Thyroid gland (tissue), 4 donors: ENCODE results near the gene ZNF282. TPM values are rescaled to one million over a fixed set of nuclear protein-coding genes. Genes with fewer than 3 reads are reported as not detected.

ENCODE experiments used
- DNase-seq, 2 donors: peaks; one replicate each; pipeline ENCODE4 v3.0.0-alpha.2; 2019
- H3K27ac ChIP-seq, 3 donors: fragments of 200-600 bp; sonication (generic); 1 replicate in 2 of 3; 2 replicates in 1 of 3; pipeline ENCODE4 v1.5.1; 2016 to 2019; ENCODE audit warnings: mild to moderate bottlenecking in 1 of 3, moderate library complexity in 1 of 3
- H3K27me3 ChIP-seq: fragments of 200-600 bp; sonication (generic); one replicate; pipeline ENCODE4 v1.5.1; 2019
- H3K36me3 ChIP-seq, 2 donors: fragments of 200-600 bp; sonication (generic); one replicate each; pipeline ENCODE4 v1.5.1; 2016 to 2019
- H3K4me1 ChIP-seq, 2 donors: fragments of 200-600 bp; sonication (generic); one replicate each; pipeline ENCODE4 v1.5.1; 2017 to 2019
- H3K4me3 ChIP-seq, 3 donors: fragments of 200-600 bp; sonication (generic); replicated peaks in 1 of 3; 1 replicate in 2 of 3; 2 replicates in 1 of 3; pipeline ENCODE4 v1.5.1; 2016; ENCODE audit warnings: mild to moderate bottlenecking in 1 of 3
- H3K9me3 ChIP-seq: fragments of 200-600 bp; sonication (generic); one replicate; pipeline ENCODE4 v1.5.1; 2017
- CTCF ChIP-seq, 6 experiments: fragments of 200-600 bp in 3 of 6; fragments of 450-650 bp in 3 of 6; sonication (generic) in 3 of 6; IDR thresholded peaks; one replicate each; pipeline ENCODE4 v1.5.1; 2016 to 2019; ENCODE audit warnings: antibody characterized with exemption in 6 of 6, mild to moderate bottlenecking in 2 of 6, inconsistent platforms in 1 of 6, moderate library complexity in 1 of 6
- POLR2A ChIP-seq, 2 donors: fragments of 450-650 bp; IDR thresholded peaks; one replicate each; pipeline ENCODE4 v1.6.1; 2017; ENCODE audit warnings: antibody characterized with exemption in 2 of 2, mild to moderate bottlenecking in 2 of 2, moderate library complexity in 1 of 2
- WGBS, 2 donors: methylation state at CpG; one replicate each; pipeline ENCODE4 v1.1.5; 2017; 5-methylcytosine and 5-hydroxymethylcytosine counted together
- intact Hi-C: fragments of 100-400 bp; cut with DNase I; formaldehyde crosslinking; loops from one replicate; pipeline ENCODE4 v1.15.1; 2023
- total RNA-seq, 4 donors: library from RNA; depleted of rRNA; stranded (reverse); fragments of >200 nt; gene quantifications; one replicate each; pipeline ENCODE4 v1.2.3, GENCODE V29; 2016

Gene ZNF282
- total RNA-seq, 4 donors from 2014 or later: 13.8 to 28.5 (median 21.3) TPM

- no peak for TF ChIP-seq CTCF (IDR thresholded peaks at IDR 0.05)
- intact Hi-C loops: no loop called here
- peaks cover 25 to 40% of the 10 kb centered on the region in 2 donors for H3K36me3 ChIP-seq
Measured at GRCh38 chr7:149180722-149181449, 14.5 kb upstream of the ZNF282 start.

GRCh38 chr7:149181450-149181790 lies 13.9 kb upstream of the ZNF282 start:
- Histone ChIP-seq H3K36me3 (peaks cover 20 to 37% of the 10 kb centered on the region in 2 donors), H3K4me3 (no peak overlapping the region), H3K4me1 (no peaks in the 10 kb centered on the region), H3K27me3 (no peaks in the 10 kb centered on the region), H3K27ac (no peak overlapping the region), H3K9me3 (no peaks in the 10 kb centered on the region)
- intact Hi-C loops: no loop called here
- no peak for DNase-seq
- TF ChIP-seq CTCF (IDR thresholded peaks at IDR 0.05) (no peak), POLR2A (IDR thresholded peaks at IDR 0.05) (no peak)

More at GRCh38 chr7:149180722-149181449, 14.5 kb upstream of the ZNF282 start:
- no peak overlapping the region for H3K4me3 ChIP-seq
- H3K4me1 ChIP-seq: no peaks in the 10 kb centered on the region
- no peaks in the 10 kb centered on the region for H3K27me3 ChIP-seq
- H3K27ac ChIP-seq: no peak overlapping the region
- no peaks in the 10 kb centered on the region for H3K9me3 ChIP-seq
- DNase-seq: no peak

- WGBS, 2 donors: 93 to 95% methylated on average over 6 of the region's 6 CpGs
- Histone ChIP-seq H3K9me3 (no peaks in the 10 kb centered on the region), H3K4me1 (no peaks in the 10 kb centered on the region), H3K4me3 (no peak overlapping the region), H3K36me3 (peaks cover 10% of the 10 kb centered on the region in 2 donors), H3K27me3 (no peaks in the 10 kb centered on the region), H3K27ac (no peak overlapping the region)
- intact Hi-C loops: no loop called here
- no peak for DNase-seq
- TF ChIP-seq CTCF (IDR thresholded peaks at IDR 0.05) (no peak), POLR2A (IDR thresholded peaks at IDR 0.05) (no peak)
Measured at GRCh38 chr7:149184274-149184673, 11.1 kb upstream of the ZNF282 start.

- Histone ChIP-seq H3K27me3 (no peaks in the 10 kb centered on the region), H3K27ac (no peak overlapping the region), H3K4me1 (no peaks in the 10 kb centered on the region), H3K36me3 (no peaks in the 10 kb centered on the region), H3K4me3 (no peak overlapping the region), H3K9me3 (no peaks in the 10 kb centered on the region)
- no peak for DNase-seq
- intact Hi-C loops: no loop called here
- TF ChIP-seq POLR2A (IDR thresholded peaks at IDR 0.05): no peak
- no peak for TF ChIP-seq CTCF (IDR thresholded peaks at IDR 0.05)
- WGBS, 2 donors: 33 to 42% methylated on average over 2 of the region's 2 CpGs
Measured at GRCh38 chr7:149188213-149188612, 7.1 kb upstream of the ZNF282 start.

GRCh38 chr7:149188637-149189259 lies 6.6 kb upstream of the ZNF282 start:
- no peak for DNase-seq
- WGBS, 2 donors: 57 to 62% methylated on average over 12 of the region's 12 CpGs
- Histone ChIP-seq H3K27ac (no peak overlapping the region), H3K4me3 (no peak overlapping the region), H3K9me3 (no peaks in the 10 kb centered on the region), H3K27me3 (no peaks in the 10 kb centered on the region), H3K36me3 (no peaks in the 10 kb centered on the region), H3K4me1 (no peaks in the 10 kb centered on the region)
- TF ChIP-seq CTCF (IDR thresholded peaks at IDR 0.05): no peak
- no peak for TF ChIP-seq POLR2A (IDR thresholded peaks at IDR 0.05)
- intact Hi-C loops: no loop called here
